HG03095 (cell line): ENCODE measurements around the gene KMT2B.
"Not testable (repeated sequence)": the region's sequence is repeated elsewhere in the genome, so short reads cannot be mapped to it uniquely, and the experiment has no call there.

ENCODE experiments used
- ATAC-seq: cut with Tn5 transposase; IDR thresholded peaks from one replicate; pipeline ENCODE4 v1.9.1; 2021; ENCODE audit warnings: moderate library complexity; ENCODE audit not compliant: unreplicated experiment

The KMT2B gene

GRCh38 chr19:35717665-35718344 is at the start of gene KMT2B:
TSS of gene KMT2B (plus strand) at chr19:35718003. CDS start at chr19:35718019, 16 bp downstream.
- no peak for ATAC-seq

- no peak for ATAC-seq
These were observed 48.2 kb upstream of the KMT2B start for GRCh38 chr19:35669566-35669965.

GRCh38 chr19:35669974-35670373 is 47.8 kb upstream of the KMT2B start:
- ATAC-seq = no peak

- no peak for ATAC-seq
These were observed 47.1 kb upstream of the KMT2B start for GRCh38 chr19:35670686-35671085.

- no peak for ATAC-seq
These were observed 46.0 kb upstream of the KMT2B start for GRCh38 chr19:35671818-35672217.

GRCh38 chr19:35673121-35673804 is 44.5 kb upstream of the KMT2B start:
- no peak for ATAC-seq

- no peak for ATAC-seq
These were observed 42.1 kb upstream of the KMT2B start for GRCh38 chr19:35675589-35676140.

GRCh38 chr19:35689836-35690235 is 28.0 kb upstream of the KMT2B start:
- ATAC-seq = no peak

GRCh38 chr19:35691106-35691505 is 26.7 kb upstream of the KMT2B start:
- not testable (repeated sequence) for ATAC-seq

- no peak for ATAC-seq
These were observed 25.8 kb upstream of the KMT2B start for GRCh38 chr19:35692010-35692409.

- peak; percentile 9 for ATAC-seq
These were observed 24.4 kb upstream of the KMT2B start for GRCh38 chr19:35693422-35693821.

GRCh38 chr19:35693835-35694599 is 23.8 kb upstream of the KMT2B start:
- peak; percentile 54 for ATAC-seq

- ATAC-seq = no peak
These were observed 21.8 kb upstream of the KMT2B start for GRCh38 chr19:35695895-35696422.

GRCh38 chr19:35696835-35697234 is 21.0 kb upstream of the KMT2B start:
- no peak for ATAC-seq

- peak; percentile 89 for ATAC-seq
These were observed 15.4 kb upstream of the KMT2B start for GRCh38 chr19:35702223-35703012.

- no peak for ATAC-seq
These were observed 14.5 kb upstream of the KMT2B start for GRCh38 chr19:35703343-35703742.

GRCh38 chr19:35704218-35704617 is 13.6 kb upstream of the KMT2B start, which contains the start of gene ZBTB32:
TSS of gene ZBTB32 (plus strand) at chr19:35704558. CDS start at chr19:35714627, 10,069 bp downstream.
- no peak for ATAC-seq

GRCh38 chr19:35708391-35708790 is 9.4 kb upstream of the KMT2B start:
- no peak for ATAC-seq

- no peak for ATAC-seq
These were observed 6.7 kb upstream of the KMT2B start for GRCh38 chr19:35710784-35711723.
